ENCODE measurements around the gene TSC22D1. TPM values are rescaled to one million over a fixed set of nuclear protein-coding genes. Genes with fewer than 3 reads are reported as not detected.
"Not testable (repeated sequence)": the region's sequence is repeated elsewhere in the genome, so short reads cannot be mapped to it uniquely, and the experiment has no call there.

The TSC22D1 gene
- total RNA-seq, 2 experiments from 2014 or later, result 8.0 to 17.9 TPM

GRCh38 chr13:44471686-44472085 lies 104.4 kb downstream of the TSC22D1 start:
- H3K27ac Mint-ChIP-seq, result no peak overlapping the region
- no peaks in the 10 kb centered on the region for H3K4me1 Mint-ChIP-seq
- ATAC-seq (no peak), DNase-seq (no peak)
- CTCF ChIA-PET, result interaction anchor here (0.7 to 2.1 kb wide), 3 partner anchors 12 to 570 kb away, joined by 3 to 6 read pairs (median 5); no protein-coding TSS in a partner anchor
- no peaks in the 10 kb centered on the region for H3K9me3 Mint-ChIP-seq (ENCODE audit: low read depth)
- H3K27me3 Mint-ChIP-seq, result no peaks in the 10 kb centered on the region
- H3K4me3 Mint-ChIP-seq, result no peak overlapping the region
- H3K36me3 Mint-ChIP-seq, result no peaks in the 10 kb centered on the region

DNA sequence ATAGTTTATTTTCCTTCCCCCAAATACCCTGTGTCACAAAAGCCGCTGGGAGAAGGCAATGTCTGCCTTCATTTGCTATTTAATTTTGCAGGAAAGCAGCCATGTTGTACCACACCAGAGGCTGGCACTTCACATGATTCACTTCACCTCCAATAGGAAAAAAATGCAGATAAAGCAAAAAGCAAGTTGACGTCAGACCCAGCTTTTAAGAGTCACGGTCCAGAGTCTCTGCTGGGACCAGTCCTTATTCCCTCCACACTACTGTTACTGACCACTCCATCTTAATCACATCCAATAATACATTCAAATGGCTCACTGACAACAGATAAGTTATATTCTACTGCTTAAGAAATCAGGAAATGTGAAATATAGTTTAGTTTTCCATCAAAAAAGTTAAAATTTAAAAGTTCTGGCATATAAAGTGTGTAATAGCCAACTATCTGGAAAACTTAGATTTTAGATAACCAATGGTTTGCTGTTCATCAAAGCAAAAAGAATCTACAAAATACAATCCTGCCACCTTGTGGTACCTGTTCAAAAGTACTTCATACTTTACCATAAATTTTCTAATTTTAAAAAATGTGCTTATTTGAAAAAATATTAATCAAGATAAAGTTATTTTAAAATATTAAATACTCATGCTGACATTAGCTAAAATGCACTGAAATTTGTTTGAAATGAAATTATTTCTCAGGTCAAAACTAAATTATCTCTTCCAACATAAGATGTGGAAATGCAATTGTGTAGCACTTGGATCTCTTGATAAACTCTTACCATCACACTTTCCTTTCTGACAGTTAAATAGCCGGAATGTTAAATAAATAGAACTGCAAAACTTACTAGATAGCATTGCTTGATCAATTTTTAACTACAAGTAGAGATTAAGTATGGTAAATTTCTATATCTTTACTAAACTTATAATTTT lies 105.2 kb downstream of the TSC22D1 start:
- Mint-ChIP-seq H3K4me1 (no peaks in the 10 kb centered on the region), H3K27ac (no peak overlapping the region), H3K4me3 (no peak overlapping the region), H3K36me3 (no peaks in the 10 kb centered on the region), H3K9me3 (ENCODE audit: low read depth) (no peaks in the 10 kb centered on the region), H3K27me3 (no peaks in the 10 kb centered on the region)
- CTCF ChIA-PET, result interaction anchor here (1.1 to 2.1 kb wide), 3 partner anchors 13 to 570 kb away, joined by 4 to 6 read pairs (median 5); no protein-coding TSS in a partner anchor
- no peak for DNase-seq
- no peak for ATAC-seq

- Mint-ChIP-seq H3K9me3 (ENCODE audit: low read depth) (no peaks in the 10 kb centered on the region), H3K4me3 (no peak overlapping the region), H3K4me1 (no peaks in the 10 kb centered on the region), H3K36me3 (no peaks in the 10 kb centered on the region), H3K27ac (no peak overlapping the region), H3K27me3 (no peaks in the 10 kb centered on the region)
- ATAC-seq (no peak), DNase-seq (no peak)
- CTCF ChIA-PET, result interaction anchor here (0.7 to 2.0 kb wide), 4 partner anchors 15 to 563 kb away, joined by 3 to 8 read pairs (median 4); no protein-coding TSS in a partner anchor
Observed at GRCh38 chr13:44468874-44469273, 107.3 kb downstream of the TSC22D1 start.

GRCh38 chr13:44465318-44465717 lies 110.8 kb downstream of the TSC22D1 start:
- CTCF ChIA-PET, result no interaction called here
- no peaks in the 10 kb centered on the region for H3K9me3 Mint-ChIP-seq (ENCODE audit: low read depth)
- no peaks in the 10 kb centered on the region for H3K36me3 Mint-ChIP-seq
- ATAC-seq (no peak), DNase-seq (no peak)
- no peaks in the 10 kb centered on the region for H3K4me1 Mint-ChIP-seq
- H3K27me3 Mint-ChIP-seq, result no peaks in the 10 kb centered on the region
- no peak overlapping the region for H3K4me3 Mint-ChIP-seq
- H3K27ac Mint-ChIP-seq, result no peak overlapping the region

GRCh38 chr13:44464471-44464870 lies 111.7 kb downstream of the TSC22D1 start:
- Mint-ChIP-seq H3K27ac (no peak overlapping the region), H3K27me3 (no peaks in the 10 kb centered on the region), H3K9me3 (ENCODE audit: low read depth) (no peaks in the 10 kb centered on the region), H3K4me3 (no peak overlapping the region), H3K4me1 (no peaks in the 10 kb centered on the region), H3K36me3 (no peaks in the 10 kb centered on the region)
- ATAC-seq (no peak), DNase-seq (no peak)
- CTCF ChIA-PET, result no interaction called here

- CTCF ChIA-PET, result interaction anchor here (0.7 to 1.2 kb wide), 2 partner anchors 20 to 88 kb away, joined by 4 to 6 read pairs; no protein-coding TSS in a partner anchor
- Mint-ChIP-seq H3K4me1 (no peaks in the 10 kb centered on the region), H3K27me3 (no peaks in the 10 kb centered on the region), H3K4me3 (no peak overlapping the region), H3K27ac (no peak overlapping the region), H3K9me3 (ENCODE audit: low read depth) (no peaks in the 10 kb centered on the region), H3K36me3 (no peaks in the 10 kb centered on the region)
- DNase-seq (no peak), ATAC-seq (no peak)
Observed at GRCh38 chr13:44463759-44464158, 112.4 kb downstream of the TSC22D1 start.

GRCh38 chr13:44459674-44460073 lies 116.5 kb downstream of the TSC22D1 start:
- Mint-ChIP-seq H3K4me1 (peaks cover 4% of the 10 kb centered on the region), H3K9me3 (ENCODE audit: low read depth) (peaks cover 4% of the 10 kb centered on the region), H3K27ac (no peak overlapping the region), H3K4me3 (no peak overlapping the region), H3K27me3 (no peaks in the 10 kb centered on the region), H3K36me3 (no peaks in the 10 kb centered on the region)
- CTCF ChIA-PET, result no interaction called here
- DNase-seq, result no peak
- no peak for ATAC-seq

- DNase-seq, result no peak
- Mint-ChIP-seq H3K27me3 (no peaks in the 10 kb centered on the region), H3K9me3 (ENCODE audit: low read depth) (peaks cover 4% of the 10 kb centered on the region), H3K4me1 (peaks cover 4% of the 10 kb centered on the region), H3K36me3 (no peaks in the 10 kb centered on the region), H3K27ac (peak overlapping the region; percentile 1), H3K4me3 (no peak overlapping the region)
- CTCF ChIA-PET, result no interaction called here
- no peak for ATAC-seq
Observed at GRCh38 chr13:44458313-44458975, 117.7 kb downstream of the TSC22D1 start.

GRCh38 chr13:44456212-44456611 lies 119.9 kb downstream of the TSC22D1 start:
- H3K4me1 Mint-ChIP-seq; H3K9me3 Mint-ChIP-seq (ENCODE audit: low read depth); H3K27ac Mint-ChIP-seq; H3K27me3 Mint-ChIP-seq; H3K36me3 Mint-ChIP-seq; ATAC-seq; CTCF ChIA-PET; H3K4me3 Mint-ChIP-seq; DNase-seq: not testable (repeated sequence)

GRCh38 chr13:44455769-44456168 lies 120.4 kb downstream of the TSC22D1 start:
- peaks cover 4% of the 10 kb centered on the region for H3K4me1 Mint-ChIP-seq
- CTCF ChIA-PET, result no interaction called here

DNA sequence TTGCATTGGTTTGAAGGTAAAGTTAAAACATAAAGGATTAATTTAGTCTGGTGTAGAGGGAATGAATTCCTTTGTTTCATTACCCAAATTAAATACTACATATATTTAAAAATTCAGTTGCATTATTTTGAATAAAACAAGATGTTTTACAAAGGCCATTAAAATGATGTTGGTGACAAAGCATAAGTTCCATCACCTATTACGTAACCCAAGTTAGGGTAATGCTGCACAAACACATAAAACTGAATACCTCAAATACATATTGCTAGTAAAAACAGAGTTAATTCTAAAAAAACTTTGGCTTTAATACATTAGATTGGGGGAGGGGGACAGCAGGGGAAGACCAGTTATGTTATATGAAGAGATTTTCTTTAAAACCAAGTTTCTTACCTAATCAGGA lies 122.2 kb downstream of the TSC22D1 start:
- Mint-ChIP-seq H3K27me3 (no peaks in the 10 kb centered on the region), H3K27ac (no peak overlapping the region), H3K9me3 (ENCODE audit: low read depth) (peaks cover 4% of the 10 kb centered on the region), H3K4me1 (peaks cover 4% of the 10 kb centered on the region), H3K36me3 (no peaks in the 10 kb centered on the region), H3K4me3 (no peak overlapping the region)
- no peak for DNase-seq
- no peak for ATAC-seq
- CTCF ChIA-PET, result no interaction called here

More at GRCh38 chr13:44455769-44456168, 120.4 kb downstream of the TSC22D1 start:
- ATAC-seq (no peak), DNase-seq (no peak)
- Mint-ChIP-seq H3K27me3 (no peaks in the 10 kb centered on the region), H3K36me3 (no peaks in the 10 kb centered on the region), H3K27ac (no peak overlapping the region), H3K4me3 (no peak overlapping the region), H3K9me3 (ENCODE audit: low read depth) (peaks cover 4% of the 10 kb centered on the region)

DNA sequence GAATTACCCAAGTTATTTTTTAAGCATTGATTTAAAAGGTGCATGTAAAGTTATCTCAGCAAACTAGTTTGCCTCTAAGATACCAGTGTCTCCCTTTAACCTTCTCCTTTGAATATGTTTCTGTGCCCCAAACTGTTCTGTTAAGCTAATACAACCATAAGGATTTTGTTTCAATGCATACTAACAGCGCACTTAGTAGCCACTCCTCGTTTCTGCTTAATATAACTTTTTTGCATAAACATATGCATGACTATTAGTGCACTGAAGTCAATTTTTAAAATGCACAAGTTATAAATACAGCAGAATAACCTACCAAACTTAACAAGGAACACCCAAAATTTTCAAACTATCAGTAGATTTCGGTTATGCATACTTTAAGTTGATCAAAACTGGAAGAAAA lies 123.1 kb downstream of the TSC22D1 start:
- Mint-ChIP-seq H3K4me3 (no peak overlapping the region), H3K36me3 (no peaks in the 10 kb centered on the region), H3K9me3 (ENCODE audit: low read depth) (peaks cover 4% of the 10 kb centered on the region), H3K27ac (no peak overlapping the region), H3K27me3 (no peaks in the 10 kb centered on the region), H3K4me1 (peaks cover 3% of the 10 kb centered on the region)
- DNase-seq (no peak), ATAC-seq (no peak)
- CTCF ChIA-PET, result no interaction called here

DNA sequence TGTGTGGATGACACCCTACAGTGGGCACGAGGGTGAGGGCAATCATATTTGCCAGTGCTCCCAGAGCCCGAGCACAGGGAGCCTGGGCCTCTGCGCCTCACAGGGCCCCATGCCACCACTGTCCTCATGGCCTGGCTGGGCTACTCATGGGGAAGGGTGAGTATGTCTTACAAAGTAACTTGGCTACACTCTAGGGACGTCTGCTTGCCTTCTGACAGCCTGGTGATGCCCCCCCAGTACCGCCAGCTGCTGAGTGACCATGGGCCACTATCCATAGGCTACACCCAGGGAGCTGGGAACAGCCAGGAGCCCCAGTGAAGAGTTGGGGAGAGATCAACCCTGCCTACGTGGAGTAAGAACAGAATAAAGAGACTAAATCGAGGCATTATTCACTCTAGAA lies 123.7 kb downstream of the TSC22D1 start:
- H3K36me3 Mint-ChIP-seq, result no peaks in the 10 kb centered on the region
- DNase-seq, result no peak
- CTCF ChIA-PET, result no interaction called here
- H3K27me3 Mint-ChIP-seq, result no peaks in the 10 kb centered on the region
- peaks cover 4% of the 10 kb centered on the region for H3K9me3 Mint-ChIP-seq (ENCODE audit: low read depth)
- H3K4me3 Mint-ChIP-seq, result no peak overlapping the region
- ATAC-seq, result no peak
- no peak overlapping the region for H3K27ac Mint-ChIP-seq
- H3K4me1 Mint-ChIP-seq, result no peaks in the 10 kb centered on the region

DNA sequence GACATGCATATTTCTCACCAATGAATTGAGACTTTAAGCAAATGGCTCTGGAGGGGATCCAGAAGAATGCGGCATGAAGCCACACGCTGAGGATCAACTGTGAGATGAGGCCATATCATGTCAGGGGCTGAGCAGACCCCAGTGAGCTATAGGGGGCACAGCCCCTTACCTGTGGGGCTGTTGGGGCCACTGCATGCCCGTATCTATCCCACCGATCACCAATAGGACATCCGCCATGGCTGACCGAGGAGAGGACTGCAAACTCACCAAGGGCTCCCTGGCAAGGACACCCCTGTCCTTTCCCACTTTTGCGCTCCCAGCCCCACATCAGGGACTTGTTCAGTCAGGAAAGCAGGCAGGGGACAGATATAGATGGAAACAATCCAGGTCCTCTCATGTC lies 124.5 kb downstream of the TSC22D1 start:
- DNase-seq (no peak), ATAC-seq (no peak)
- Mint-ChIP-seq H3K27ac (no peak overlapping the region), H3K36me3 (no peaks in the 10 kb centered on the region), H3K4me3 (no peak overlapping the region), H3K9me3 (ENCODE audit: low read depth) (peaks cover 4% of the 10 kb centered on the region), H3K27me3 (no peaks in the 10 kb centered on the region), H3K4me1 (no peaks in the 10 kb centered on the region)
- CTCF ChIA-PET, result no interaction called here

Data from activated CD8-positive, alpha-beta memory T cell treated with anti-CD3 and anti-CD28 coated beads, Interleukin-2, amount 10 ng/mL, durations not matched to agents 7 days and 5 days (primary cell).